NCI-H82 treated with DMSO at 0.1 percent for 48 hours (cell line): ENCODE results near the gene TBX21.

Experiments
- DNase-seq: peaks from one replicate; lab custom pipeline; 2025; ENCODE audit not compliant: unreplicated experiment; lab: John Stamatoyannopoulos, UW

The TBX21 gene, protein sequence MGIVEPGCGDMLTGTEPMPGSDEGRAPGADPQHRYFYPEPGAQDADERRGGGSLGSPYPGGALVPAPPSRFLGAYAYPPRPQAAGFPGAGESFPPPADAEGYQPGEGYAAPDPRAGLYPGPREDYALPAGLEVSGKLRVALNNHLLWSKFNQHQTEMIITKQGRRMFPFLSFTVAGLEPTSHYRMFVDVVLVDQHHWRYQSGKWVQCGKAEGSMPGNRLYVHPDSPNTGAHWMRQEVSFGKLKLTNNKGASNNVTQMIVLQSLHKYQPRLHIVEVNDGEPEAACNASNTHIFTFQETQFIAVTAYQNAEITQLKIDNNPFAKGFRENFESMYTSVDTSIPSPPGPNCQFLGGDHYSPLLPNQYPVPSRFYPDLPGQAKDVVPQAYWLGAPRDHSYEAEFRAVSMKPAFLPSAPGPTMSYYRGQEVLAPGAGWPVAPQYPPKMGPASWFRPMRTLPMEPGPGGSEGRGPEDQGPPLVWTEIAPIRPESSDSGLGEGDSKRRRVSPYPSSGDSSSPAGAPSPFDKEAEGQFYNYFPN

DNA sequence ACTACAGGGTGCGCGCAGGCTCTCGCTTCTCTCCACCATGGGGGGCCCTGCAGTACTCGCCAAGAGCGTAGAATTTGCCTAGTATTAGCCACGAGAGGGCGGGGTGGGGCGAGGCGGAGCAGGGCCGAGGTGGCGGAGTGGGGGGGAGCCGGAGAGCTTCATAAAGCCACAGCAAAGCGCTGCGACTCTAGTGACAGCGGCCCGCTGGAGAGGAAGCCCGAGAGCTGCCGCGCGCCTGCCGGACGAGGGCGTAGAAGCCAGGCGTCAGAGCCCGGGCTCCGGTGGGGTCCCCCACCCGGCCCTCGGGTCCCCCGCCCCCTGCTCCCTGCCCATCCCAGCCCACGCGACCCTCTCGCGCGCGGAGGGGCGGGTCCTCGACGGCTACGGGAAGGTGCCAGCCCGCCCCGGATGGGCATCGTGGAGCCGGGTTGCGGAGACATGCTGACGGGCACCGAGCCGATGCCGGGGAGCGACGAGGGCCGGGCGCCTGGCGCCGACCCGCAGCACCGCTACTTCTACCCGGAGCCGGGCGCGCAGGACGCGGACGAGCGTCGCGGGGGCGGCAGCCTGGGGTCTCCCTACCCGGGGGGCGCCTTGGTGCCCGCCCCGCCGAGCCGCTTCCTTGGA lies at the start of gene TBX21:
Gene TBX21 (plus strand): TSS at position 190 of the 627 bp plus-strand sequence. CDS start 219 bp downstream, at position 409.
- peak; percentile 78 for DNase-seq

DNA sequence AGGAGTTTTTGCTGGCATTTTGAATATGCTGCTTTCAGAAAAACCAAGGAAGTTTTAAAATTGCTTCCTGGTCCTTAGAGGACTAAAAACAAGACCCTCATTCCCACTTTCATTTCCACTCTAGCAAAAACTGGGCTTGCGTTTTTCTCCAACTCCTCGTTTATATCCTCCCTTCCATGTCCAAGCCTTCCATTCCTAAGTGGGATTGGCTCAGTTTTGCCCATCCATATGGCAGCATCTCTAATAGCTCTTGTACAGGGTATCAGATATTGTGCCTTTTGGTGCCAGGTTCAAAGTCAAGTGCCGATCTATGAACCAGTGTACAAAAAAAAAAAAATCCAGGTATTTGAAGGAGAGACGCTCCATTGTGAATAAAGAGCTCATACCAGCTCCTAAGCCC lies 49.0 kb upstream of the TBX21 start:
- DNase-seq, result no peak

DNA sequence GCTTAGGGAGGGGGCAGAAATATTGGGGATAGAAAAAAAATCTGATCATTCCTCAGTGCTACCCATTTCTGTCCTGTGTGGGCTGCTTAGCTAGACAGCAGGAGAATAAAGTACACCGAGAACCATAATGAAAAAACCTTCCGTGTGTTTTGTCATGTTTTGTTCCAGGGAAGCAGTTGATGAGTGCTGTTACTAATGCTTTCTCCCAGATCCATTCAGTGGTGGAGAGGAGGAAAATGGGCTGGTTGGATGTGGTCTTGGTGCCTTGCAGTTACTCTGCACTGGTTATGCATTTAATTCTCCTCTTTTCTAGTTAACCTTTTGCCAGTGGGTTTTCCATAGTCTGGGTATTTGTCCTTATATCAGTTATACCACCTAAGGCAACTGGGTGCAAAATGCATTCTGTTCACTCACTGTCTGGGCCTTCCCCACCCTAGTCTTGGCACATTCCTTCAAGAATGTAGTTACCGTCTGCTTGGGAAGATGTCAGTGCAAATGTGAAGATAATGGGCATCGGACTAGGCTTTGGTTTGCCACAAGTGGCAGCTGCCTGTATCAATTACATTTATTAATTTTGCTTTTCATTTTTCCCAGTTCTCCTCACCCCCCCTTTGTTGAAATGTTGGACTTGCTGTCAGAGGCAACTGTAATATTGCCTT lies 48.4 kb upstream of the TBX21 start:
- DNase-seq, result no peak

DNA sequence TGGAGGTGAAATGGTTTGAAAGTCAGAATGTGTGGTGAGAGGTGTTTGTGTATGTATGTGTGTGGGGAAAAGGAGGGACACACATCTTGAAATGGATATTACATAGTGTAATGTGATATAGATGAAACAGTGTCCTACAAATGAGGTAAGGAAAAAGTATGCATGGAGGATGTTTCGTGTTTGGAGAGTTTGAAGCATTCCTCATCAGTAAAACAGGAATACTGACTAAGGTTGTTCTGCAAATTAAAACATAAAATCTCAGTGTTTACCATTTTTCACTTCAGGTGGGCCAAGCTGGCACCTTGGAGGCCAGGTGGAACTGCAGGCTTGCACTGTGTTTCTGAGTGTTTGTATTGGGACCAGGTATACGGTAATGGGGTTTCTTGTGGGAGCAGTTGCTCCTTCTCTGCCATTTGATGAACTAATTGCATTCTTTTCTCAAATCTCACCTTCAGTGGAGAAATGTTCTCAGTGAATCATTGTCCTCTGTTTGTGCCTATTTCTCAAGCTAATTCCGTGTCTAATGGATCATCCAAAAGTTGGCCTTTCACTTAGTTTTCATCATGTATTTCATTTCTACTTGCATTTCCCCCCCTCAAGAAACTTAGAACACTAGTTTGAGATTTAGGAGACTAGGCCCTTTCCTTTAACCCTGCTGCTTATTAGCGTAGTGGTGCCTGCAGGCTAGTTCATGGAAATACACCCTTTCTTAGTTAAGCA lies 47.3 kb upstream of the TBX21 start:
- no peak for DNase-seq

DNA sequence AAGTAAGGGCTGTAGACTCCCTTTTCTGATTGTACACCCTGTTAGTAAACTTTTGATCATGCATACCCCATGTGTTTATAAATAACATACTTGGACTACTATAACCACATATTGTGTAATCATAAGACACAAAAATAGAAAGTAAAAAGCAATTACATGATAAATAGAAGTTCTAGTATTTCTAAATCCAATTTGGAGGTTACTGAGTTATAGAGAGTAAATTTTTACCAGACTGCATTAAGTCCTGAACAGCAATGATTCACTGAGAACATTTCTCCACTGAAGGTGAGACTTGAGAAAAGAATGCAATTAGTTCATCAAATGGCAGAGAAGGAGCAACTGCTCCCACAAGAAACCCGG lies 46.8 kb upstream of the TBX21 start:
- no peak for DNase-seq

DNA sequence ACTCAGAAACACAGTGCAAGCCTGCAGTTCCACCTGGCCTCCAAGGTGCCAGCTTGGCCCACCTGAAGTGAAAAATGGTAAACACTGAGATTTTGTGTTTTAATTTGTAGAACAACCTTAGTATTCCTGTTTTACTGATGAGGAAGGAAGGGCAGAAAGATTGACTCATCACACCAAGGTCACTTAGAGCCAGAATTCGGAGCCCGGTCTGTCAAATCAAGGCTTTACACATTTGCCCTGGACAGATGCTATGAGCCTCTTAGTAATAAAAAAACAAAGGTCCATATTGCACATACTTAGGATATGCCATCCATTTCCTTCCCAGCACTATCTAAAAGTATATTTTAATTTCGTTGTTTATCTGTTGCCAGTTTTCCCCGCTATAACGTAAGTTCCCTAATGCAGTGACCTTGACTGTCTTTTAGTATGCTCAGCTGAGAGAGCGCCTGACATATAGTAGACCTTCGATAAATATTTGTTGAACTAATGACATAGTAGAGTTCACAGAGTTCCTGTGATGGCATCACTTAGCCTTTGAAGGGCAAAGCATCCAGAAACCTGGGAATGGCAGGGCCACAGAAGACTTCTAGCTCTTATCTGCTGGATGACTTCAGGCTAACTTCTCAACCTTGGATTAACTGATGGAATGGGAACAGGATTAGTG lies 46.2 kb upstream of the TBX21 start:
- no peak for DNase-seq

DNA sequence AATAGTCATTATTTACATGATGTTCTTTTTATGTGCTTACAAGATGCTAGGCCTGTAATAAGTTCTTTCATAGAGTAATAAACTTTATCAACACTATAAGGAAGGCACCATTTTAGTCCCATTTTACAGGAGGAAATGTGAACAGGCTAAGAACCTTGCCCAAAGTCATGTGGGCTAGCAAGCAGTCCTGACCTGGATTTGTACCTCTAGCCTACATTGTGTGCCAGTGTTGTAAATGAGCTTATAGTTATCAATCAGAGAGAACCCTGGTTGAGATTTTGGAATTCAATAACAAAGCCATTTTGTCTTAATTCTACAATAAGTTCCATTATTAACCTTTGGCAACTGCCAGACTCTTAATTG lies 45.7 kb upstream of the TBX21 start:
- DNase-seq, result no peak

DNA sequence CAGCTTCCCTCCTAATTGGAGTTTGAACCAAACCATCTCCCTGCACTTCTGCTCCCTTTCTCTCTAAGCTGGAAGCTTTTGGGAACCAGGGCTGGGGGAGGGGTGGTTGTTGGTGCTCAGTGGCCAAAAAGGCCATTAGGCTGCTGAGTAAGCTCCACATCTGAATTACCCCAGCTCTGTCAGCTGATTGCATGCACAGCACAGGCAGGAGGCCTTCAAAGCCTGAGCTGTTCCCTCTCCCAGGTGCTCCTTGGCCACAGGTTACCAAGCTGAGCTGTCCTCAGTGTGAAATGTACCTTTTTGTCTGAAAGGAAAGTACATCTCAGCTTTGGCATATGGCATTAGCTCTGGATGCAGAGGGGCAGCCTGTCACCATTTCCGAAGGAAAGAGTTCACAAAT lies 45.3 kb upstream of the TBX21 start:
- no peak for DNase-seq

DNA sequence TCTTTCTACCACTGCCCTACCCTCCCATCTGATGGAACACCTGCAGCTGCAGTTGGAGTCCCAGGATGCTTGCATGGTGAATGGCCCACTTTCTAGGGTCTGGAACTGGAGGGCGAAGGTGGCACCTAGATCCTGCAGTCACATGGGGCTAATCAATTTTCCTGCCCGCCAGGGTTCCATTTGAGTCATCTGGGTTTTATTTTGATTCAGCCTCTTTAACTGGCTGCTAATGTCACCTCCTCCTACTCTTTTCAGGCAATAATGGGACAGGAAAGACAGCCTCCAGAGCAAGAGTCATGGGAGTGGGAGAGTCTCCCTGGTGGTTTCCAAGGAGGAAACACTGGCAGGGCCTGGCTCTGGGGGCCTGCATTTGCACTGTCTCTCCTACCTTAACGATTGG lies 42.9 kb upstream of the TBX21 start:
- no peak for DNase-seq

DNA sequence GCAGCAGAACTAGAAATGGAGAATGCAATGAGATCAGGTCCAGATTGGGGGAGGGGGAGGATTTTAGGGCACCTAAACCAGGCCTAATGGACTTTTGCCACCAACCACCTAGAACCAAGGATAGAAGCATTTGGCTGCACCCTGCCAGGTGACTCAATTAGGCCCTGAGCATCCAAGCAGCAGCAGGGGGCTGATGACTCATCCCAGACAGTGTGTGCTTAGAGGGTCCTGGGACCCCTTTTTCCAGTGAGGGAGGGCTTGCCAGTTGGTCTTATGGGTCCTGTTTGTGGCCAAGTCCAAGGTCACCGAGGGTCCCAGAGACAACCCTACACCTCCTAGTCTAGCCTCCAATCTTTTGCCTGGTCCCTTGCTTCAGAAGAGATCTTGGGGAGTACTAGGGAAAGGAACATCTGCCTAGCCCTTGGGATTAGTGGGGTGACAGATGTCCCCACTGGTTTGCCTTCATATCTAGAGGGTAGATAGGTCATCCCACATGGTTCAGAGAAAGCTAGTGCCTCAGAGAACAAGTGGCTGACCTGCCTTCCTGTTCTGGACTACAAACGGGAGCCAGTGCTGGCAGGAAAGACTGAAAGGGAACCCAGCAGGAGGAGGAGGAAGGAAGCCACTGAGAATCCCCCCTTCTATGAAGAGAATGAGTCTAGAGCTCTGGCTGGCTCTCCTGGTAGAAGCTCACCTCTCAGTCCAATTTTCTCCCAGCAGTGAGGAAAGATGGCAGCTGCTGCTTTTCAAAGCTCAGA lies 40.7 kb upstream of the TBX21 start:
- DNase-seq, result no peak

DNA sequence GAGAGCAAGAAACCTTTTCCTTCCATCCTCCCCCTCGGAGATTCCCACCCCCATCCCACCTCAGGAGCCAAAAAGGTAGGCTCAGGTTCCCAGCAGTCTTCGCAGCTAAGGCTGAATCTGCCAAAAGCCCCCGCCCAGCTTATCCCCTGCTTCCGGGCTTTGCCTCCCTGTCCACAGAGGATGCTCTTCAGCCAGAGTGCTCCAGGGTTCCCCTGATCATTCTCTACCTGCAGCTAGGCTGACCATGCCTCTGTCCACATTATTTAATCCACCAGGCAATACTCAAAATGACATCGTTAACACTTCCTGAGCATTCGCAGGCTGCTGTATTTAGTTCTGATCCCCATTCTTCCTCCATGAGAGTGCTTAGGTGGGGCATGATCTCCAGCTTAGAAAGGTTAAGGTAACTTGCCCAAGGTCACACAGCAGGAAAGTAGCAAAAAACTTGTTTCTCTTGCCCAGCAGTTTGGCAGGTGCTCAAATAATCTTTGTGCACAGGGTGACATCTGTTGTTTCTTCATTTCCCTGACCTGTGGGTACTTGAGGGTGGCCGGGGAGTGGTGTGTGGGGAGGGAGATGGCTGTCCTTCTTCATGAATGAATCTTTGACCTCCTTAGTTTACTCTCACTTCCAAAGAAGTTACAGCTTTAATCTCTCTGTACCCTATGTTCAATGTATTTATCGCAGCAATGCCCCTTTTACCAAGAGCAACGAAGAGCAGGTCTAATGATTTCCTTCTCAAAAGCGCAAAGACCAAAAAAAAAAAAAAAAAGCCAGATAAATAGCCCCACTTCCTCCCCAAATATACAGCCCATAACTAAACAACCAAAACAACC lies 39.9 kb upstream of the TBX21 start:
- no peak for DNase-seq

DNA sequence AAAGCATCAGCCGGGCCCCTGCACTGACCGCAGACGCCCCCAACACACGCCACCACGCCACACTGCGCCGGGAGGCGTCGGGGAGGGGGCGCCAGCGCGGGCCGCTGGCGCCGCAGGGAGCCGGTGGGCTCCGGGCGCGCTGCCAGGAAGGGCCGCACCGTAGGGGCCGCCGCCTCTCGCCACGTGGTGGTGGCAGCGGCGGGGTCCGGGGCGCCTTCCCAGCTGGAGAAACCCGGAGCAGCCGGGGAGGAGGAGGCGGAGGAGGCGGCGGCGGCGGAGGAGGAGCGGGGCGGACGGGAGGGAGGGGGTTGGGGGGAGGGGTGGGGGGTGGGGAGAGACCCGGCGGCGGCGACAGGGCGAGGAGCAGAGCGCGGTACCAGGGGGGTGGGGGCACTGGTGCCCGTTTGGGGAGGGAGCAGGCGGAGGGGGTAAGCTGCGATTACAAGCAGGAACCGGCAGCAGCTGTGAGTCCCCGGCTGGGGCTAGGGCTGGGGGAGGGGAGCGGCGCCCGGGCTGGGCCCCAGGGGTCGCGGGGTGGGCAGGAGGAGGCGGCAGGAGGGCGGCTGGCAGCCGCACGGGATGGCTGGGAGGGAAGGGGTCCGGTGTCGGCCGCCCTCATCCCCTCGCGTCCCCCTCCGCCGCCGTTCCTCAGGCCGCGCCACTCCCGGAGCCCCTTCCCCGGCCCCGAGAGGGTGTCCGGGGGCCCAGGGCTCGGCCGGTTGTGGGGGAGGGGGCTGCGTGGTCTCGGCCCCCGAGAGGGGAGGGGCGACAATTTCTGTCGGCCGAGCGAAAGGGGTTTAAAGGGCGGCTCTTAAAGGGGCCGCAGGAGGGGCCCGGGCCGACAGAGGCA lies 39.1 kb upstream of the TBX21 start, which contains the start of gene TBKBP1:
Gene TBKBP1 (plus strand): TSS at position 431 of the 850 bp plus-strand sequence. CDS start 1,952 bp downstream, outside the sequence.
- peak; percentile 28 for DNase-seq

DNA sequence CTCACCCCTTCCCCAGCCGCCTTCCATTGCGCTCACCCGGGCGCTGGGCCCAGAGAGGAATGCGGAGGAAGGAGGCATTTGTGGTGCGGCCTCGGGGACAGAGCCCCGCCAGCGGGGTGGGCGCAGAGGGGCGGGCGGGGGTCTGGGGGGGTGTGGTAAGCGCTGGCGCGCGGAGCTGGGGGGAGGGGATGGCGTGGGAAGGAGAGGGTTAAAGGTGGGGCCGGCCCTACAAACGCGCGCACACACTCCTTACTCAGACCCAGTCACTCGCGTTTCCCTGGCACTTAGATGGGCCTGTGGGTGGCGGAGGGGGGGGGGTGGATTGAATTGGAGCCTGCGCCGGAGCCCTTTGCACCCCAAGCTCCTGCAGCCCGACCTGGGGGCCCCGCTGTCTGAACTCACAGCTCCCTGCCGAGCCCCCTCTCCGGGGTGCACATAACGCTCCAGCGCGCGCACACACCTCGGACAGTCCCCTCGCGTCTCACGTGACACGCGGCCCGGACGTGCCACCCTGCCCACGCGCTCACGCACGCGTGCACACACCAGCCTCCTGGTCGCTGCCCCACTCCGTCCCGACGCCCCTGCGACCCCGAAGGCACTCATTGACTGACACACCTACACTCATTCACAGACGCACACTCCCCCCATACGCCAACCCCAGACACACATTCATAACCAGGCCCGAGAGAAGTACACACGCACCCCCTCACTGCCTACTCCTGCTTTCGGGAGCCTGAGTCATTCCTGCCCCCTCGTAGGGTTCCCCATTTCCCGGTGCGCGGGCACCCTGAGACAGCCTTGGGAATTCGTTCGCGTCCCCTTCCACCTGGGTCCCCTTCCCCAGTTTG lies 38.2 kb upstream of the TBX21 start:
- DNase-seq, result peak; percentile 15

DNA sequence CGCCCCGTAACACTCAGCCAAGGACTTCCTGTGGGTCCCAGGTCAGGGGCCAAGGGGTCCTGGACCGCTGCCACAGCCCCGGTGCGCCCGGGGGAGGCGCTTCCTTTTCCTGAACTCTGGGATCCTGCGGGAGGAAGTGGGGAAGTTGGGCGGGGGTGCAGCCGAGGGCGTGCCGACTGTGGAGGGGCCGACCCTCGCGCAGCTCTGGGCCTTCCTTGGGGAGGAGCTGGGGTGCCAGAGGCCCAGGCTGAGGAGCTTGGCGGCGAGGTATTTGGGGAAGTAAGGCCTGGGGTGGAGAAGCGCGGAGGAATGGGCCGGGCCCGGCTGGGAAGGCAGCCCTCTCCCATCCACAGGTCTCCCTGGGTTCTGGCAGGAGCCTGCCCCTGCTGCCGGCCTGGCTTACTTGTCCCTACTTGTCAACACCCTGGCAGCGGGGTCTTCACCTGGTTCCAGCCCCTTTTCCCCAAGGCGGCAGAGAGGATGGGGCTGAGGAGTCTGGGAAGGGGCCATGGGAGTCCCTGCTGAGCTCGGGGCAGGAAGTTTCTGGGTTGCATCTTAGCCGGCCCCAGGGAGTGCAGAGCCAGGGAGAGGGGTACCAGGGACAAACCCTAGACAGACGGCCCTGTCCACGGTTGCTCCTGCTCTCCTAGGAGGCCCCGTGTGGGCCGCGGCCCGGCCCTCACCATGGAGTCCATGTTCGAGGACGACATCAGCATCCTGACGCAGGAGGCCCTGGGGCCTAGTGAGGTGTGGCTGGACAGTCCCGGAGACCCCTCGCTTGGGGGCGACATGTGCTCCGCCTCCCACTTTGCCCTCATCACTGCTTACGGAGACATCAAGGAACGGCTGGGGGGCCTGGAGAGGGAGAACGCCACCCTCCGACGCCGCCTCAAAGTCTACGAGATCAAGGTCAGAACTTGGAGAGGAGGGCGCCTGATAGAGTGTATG lies 37.3 kb upstream of the TBX21 start:
- DNase-seq, result no peak

DNA sequence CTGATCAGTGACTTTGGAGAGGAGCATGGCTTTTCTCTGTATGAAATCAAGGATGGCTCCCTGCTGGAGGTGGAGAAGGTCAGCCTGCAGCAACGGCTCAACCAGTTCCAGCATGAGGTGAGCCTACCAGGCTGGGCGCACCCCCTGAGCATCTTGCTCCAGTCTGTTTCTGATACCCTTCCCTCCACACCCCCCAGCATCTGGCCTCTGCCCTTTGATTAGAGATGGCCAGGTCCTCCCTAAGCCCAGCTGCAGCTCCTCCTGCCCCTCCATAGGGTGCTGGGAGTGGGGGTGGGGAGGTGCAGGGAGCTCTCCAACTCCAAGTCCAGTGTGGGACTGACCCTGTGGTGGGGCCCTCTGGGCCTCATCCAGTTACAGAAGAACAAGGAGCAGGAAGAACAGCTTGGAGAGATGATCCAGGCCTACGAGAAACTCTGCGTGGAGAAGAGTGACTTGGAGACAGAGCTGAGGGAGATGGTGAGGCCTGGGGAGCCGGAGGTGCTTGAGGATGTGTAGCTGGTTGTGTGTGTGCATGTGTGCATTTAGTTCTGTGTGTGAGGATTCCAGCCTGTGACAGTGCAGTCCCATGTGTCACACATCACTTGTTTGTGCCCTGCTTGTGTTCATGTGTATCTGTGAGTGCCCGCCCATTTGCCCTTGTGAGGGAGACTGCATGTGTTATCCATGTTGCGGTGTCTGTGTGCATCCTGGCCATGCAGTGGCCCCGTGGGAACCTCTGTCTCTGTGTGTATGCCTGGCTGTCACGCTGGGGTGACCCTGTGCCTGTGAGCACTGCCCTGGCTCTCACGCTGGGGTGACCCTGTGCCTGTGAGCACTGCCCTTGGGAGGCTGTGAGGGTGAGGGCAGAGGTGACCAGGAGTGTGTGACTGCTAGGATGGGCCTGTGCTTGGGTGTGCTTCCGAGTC lies 36.1 kb upstream of the TBX21 start:
- no peak for DNase-seq
